K562 (cell line): ENCODE data around the gene HELZ2.

Experiments used
- CC2D1A ChIP-seq: fragments of 450-650 bp; IDR thresholded peaks from 2 replicates; pipeline ENCODE4 v1.6.1; 2017; ENCODE audit warnings: mild to moderate bottlenecking
- TF ChIP-seq, protein P1 (sequence below), 3 experiments: IDR thresholded peaks in 2 of 3; conservative IDR thresholded peaks in 1 of 3; 2 replicates each; pipeline ENCODE4 v1.5.1; 2011 to 2012; ENCODE audit warnings: low read length in 3 of 3, mild to moderate bottlenecking in 3 of 3, control low read depth in 2 of 3, improper control_type of control experiment in 1 of 3, inconsistent platforms in 1 of 3, low read depth in 1 of 3, mixed read lengths in 1 of 3, moderate library complexity in 1 of 3; ENCODE audit not compliant: insufficient read depth in 2 of 3

DNA sequence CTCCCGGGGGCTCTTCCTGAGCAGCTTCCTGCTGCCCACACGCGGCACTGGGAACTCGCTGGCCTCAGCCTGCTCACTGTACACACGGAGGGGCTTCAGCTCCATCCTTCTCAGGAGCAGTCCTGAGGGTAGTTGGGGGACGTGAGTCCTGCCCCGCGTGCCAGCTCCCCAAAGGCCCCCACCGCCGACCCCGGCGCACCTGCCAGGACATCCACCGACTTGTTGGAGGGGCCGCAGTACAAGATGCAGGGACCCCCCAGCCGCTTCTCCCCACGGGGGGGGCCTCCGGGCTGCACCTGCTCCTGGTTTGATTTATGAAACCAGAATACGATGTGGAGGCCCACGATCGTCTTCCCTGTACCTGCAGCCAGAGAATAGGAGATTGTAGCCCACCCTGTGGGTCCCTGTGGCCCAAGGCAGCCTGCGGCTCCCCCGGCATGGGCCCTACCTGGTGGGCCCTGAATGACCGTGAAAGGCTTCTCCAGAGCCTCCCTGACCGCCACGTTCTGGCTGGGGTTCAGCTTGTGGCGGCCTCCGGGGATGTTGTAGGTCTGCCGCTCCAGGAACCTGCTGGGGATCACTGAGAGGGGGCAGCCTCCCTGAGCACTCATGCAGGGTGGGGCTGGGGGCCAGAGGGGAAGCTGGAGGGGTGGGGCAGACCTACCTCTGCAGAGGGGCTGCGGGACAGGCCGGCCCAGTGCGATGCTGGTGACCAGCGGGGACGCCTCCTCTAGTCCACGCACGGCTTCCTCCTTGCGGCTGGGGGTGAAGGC is 12.2 kb downstream of the HELZ2 start:
- TF ChIP-seq CC2D1A = no peak
- TF ChIP-seq, protein P1, sequence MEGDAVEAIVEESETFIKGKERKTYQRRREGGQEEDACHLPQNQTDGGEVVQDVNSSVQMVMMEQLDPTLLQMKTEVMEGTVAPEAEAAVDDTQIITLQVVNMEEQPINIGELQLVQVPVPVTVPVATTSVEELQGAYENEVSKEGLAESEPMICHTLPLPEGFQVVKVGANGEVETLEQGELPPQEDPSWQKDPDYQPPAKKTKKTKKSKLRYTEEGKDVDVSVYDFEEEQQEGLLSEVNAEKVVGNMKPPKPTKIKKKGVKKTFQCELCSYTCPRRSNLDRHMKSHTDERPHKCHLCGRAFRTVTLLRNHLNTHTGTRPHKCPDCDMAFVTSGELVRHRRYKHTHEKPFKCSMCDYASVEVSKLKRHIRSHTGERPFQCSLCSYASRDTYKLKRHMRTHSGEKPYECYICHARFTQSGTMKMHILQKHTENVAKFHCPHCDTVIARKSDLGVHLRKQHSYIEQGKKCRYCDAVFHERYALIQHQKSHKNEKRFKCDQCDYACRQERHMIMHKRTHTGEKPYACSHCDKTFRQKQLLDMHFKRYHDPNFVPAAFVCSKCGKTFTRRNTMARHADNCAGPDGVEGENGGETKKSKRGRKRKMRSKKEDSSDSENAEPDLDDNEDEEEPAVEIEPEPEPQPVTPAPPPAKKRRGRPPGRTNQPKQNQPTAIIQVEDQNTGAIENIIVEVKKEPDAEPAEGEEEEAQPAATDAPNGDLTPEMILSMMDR (IDR thresholded peaks at IDR 0.05 in 2 of 3, conservative IDR thresholded peaks at IDR 0.05 in 1 of 3; ENCODE audit: insufficient read depth in 2 of 3, low read depth in 1 of 3, low read length in 3 of 3) = no peak
